Measurements from ENCODE around the gene IQSEC1. TPM values are rescaled to one million over a fixed set of nuclear protein-coding genes. Genes with fewer than 3 reads are reported as not detected.

IQSEC1 gene
- total and polyA plus RNA-seq, 9 of the 15 experiments (the other 6 are each of a cell fraction or from before 2014, with no cell fraction given), result 0.56 to 39.0 (median 6.8) TPM

- peak in 1 of 2 experiments; percentile 31; a peak in 1 of 4 replicates for TF ChIP-seq ZNF318 (IDR thresholded peaks at IDR 0.05; ENCODE audit: borderline replicate concordance in 1 of 2, low read depth in 1 of 2)
- no peak for TF ChIP-seq BCOR (IDR thresholded peaks at IDR 0.05)
- no peak for TF ChIP-seq MAFG (tag; conservative IDR thresholded peaks at IDR 0.05)
- no peak for TF ChIP-seq COPS2 (conservative IDR thresholded peaks at IDR 0.05)
- TF ChIP-seq SOX6 (IDR thresholded peaks at IDR 0.05), result 0 out of 2 replicates have a peak, but pooled peaks have one; percentile 12
- TF ChIP-seq, protein P1, sequence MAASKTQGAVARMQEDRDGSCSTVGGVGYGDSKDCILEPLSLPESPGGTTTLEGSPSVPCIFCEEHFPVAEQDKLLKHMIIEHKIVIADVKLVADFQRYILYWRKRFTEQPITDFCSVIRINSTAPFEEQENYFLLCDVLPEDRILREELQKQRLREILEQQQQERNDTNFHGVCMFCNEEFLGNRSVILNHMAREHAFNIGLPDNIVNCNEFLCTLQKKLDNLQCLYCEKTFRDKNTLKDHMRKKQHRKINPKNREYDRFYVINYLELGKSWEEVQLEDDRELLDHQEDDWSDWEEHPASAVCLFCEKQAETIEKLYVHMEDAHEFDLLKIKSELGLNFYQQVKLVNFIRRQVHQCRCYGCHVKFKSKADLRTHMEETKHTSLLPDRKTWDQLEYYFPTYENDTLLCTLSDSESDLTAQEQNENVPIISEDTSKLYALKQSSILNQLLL (CRISPR knock-in tag; IDR thresholded peaks at IDR 0.05; ENCODE audit: borderline replicate concordance), result no peak
- TF ChIP-seq MEF2D (tag; conservative IDR thresholded peaks at IDR 0.05; ENCODE audit: low read depth), result no peak
- no peak for TF ChIP-seq EP300 (IDR thresholded peaks at IDR 0.05; ENCODE audit: low read length)
- no peak for TF ChIP-seq SNIP1 (IDR thresholded peaks at IDR 0.05; ENCODE audit: low read depth)
- no peak for TF ChIP-seq BRCA1 (IDR thresholded peaks at IDR 0.05)
- no peak for TF ChIP-seq BRCA1 (CRISPR knock-in tag; IDR thresholded peaks at IDR 0.05)
- no peak for TF ChIP-seq E2F4 (CRISPR knock-in tag; IDR thresholded peaks at IDR 0.05; ENCODE audit: low read depth)
- peak; percentile 48 for TF ChIP-seq NFIC (IDR thresholded peaks at IDR 0.05)
- TF ChIP-seq SUPT5H (IDR thresholded peaks at IDR 0.05), result peak; percentile 98
- TF ChIP-seq EGR1 (conservative IDR thresholded peaks at IDR 0.05), result no peak; the same call in 1 of the 2 replicates
- TF ChIP-seq, protein P2, sequence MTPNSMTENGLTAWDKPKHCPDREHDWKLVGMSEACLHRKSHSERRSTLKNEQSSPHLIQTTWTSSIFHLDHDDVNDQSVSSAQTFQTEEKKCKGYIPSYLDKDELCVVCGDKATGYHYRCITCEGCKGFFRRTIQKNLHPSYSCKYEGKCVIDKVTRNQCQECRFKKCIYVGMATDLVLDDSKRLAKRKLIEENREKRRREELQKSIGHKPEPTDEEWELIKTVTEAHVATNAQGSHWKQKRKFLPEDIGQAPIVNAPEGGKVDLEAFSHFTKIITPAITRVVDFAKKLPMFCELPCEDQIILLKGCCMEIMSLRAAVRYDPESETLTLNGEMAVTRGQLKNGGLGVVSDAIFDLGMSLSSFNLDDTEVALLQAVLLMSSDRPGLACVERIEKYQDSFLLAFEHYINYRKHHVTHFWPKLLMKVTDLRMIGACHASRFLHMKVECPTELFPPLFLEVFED (CRISPR knock-in tag; conservative IDR thresholded peaks at IDR 0.05), result peak; percentile 98
- no peak for TF ChIP-seq ZNF224 (CRISPR knock-in tag; IDR thresholded peaks at IDR 0.05)
Observed at GRCh38 chr3:13002398-13003124, 70.7 kb downstream of the IQSEC1 start (continued).
